ENCODE data around the gene WDR11. TPM values are rescaled to one million over a fixed set of nuclear protein-coding genes. Genes with fewer than 3 reads are reported as not detected.
A peak's percentile ranks its signal among the peaks of the same experiment; 100 is the strongest.

Gene WDR11
- polyA plus RNA-seq, 3 donors, result 32.9 to 68.0 (median 50.1) TPM

DNA sequence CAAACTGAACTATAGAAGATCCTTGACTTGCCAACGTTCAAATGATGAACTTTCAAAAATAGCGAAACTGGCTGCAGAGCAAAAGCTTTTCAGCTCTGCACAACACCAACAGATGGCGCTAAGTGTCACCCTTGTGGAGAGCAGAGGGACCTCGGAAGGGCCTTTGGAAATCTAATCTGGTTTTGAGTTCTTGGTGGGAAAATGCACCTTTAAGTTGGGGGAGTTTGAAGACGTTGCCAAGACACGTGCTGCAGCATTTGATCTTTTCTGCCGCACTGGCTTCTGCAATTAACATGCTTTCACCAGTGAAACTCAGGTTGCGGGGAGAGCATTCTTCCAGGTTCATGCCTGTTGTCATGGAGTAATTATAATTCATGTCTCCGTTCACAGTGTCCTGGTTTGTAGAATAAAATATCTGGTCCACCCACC lies 26.3 kb upstream of the WDR11 start:
- Mint-ChIP-seq H3K36me3 (no peaks in the 10 kb centered on the region), H3K27ac (peak overlapping the region in 1 of 7 donors; percentile 26), H3K9me3 (peaks cover 0 to 2% (median 0%) of the 10 kb centered on the region in 7 donors), H3K4me1 (peaks cover 33% of the 10 kb centered on the region), H3K27me3 (ENCODE audit: low read depth in 3 of 3) (peaks cover 0 to 7% (median 2%) of the 10 kb centered on the region in 3 donors), H3K4me3 (no peak overlapping the region)
- Histone ChIP-seq H3K4me3 (replicated peaks in 1 of 3; ENCODE audit: low read depth in 2 of 3, low read length in 3 of 3) (no peak overlapping the region), H4K20me1 (ENCODE audit: insufficient read depth, low read length) (no peaks in the 10 kb centered on the region), H3K4me1 (ENCODE audit: control insufficient read depth in 1 of 2, insufficient read depth in 2 of 2, low read length in 2 of 2) (peaks cover 28 to 39% of the 10 kb centered on the region in 2 donors), H3K4me2 (replicated peaks; ENCODE audit: extremely low read depth, low read length, poor library complexity, severe bottlenecking) (no peak overlapping the region), H2AFZ (ENCODE audit: insufficient read depth, low read depth, low read length, poor library complexity, severe bottlenecking) (no peak overlapping the region), H3K27ac (ENCODE audit: low read depth in 1 of 2, low read length in 2 of 2) (no peak overlapping the region), H3K36me3 (replicated peaks in 1 of 2; ENCODE audit: control insufficient read depth in 1 of 2, insufficient read depth in 2 of 2, low read length in 2 of 2) (no peaks in the 10 kb centered on the region), H3K27me3 (ENCODE audit: control insufficient read depth in 2 of 2, insufficient read depth in 2 of 2, low read length in 2 of 2) (no peaks in the 10 kb centered on the region), H3K79me2 (ENCODE audit: insufficient read depth, low read length) (no peaks in the 10 kb centered on the region), H3K9ac (ENCODE audit: insufficient read depth, low read length, poor library complexity, severe bottlenecking) (no peak overlapping the region), H3K9me3 (replicated peaks in 1 of 2; ENCODE audit: control insufficient read depth in 1 of 2, insufficient read depth in 1 of 2, low read length in 2 of 2) (no peaks in the 10 kb centered on the region)
- intact Hi-C loops (cut with micrococcal nuclease), result no loop called here
- peak; percentile 81 for TF ChIP-seq CTCF (IDR thresholded peaks at IDR 0.05)
- DNase-seq, result peak; percentile 29 to 39 (median 34)
- 70% methylated on average over 5 of the region's 9 CpGs for WGBS (ENCODE audit: insufficient coverage)

GRCh38 chr10:120825878-120826769 lies 25.0 kb upstream of the WDR11 start:
- intact Hi-C loops (cut with micrococcal nuclease), result no loop called here
- WGBS (ENCODE audit: insufficient coverage), result no CpG with 5 or more reads among the region's 3 CpGs
- peak overlapping the region; percentile 19 for H3K4me2 ChIP-seq (replicated peaks; ENCODE audit: extremely low read depth, low read length, poor library complexity, severe bottlenecking)
- no peaks in the 10 kb centered on the region for H3K79me2 ChIP-seq (ENCODE audit: insufficient read depth, low read length)
- no peaks in the 10 kb centered on the region for H3K9me3 ChIP-seq (replicated peaks in 1 of 2; ENCODE audit: control insufficient read depth in 1 of 2, insufficient read depth in 1 of 2, low read length in 2 of 2)
- peak overlapping the region; percentile 27 for H2AFZ ChIP-seq (ENCODE audit: insufficient read depth, low read depth, low read length, poor library complexity, severe bottlenecking)
- H3K4me1 ChIP-seq (ENCODE audit: control insufficient read depth in 1 of 2, insufficient read depth in 2 of 2, low read length in 2 of 2), result peaks cover 28 to 39% of the 10 kb centered on the region in 2 donors
- Mint-ChIP-seq H3K36me3 (no peaks in the 10 kb centered on the region), H3K27ac (peak overlapping the region in 3 of 7 donors; percentile 28 to 49 (median 43)), H3K4me1 (peaks cover 33% of the 10 kb centered on the region), H3K9me3 (peaks cover 0 to 2% (median 0%) of the 10 kb centered on the region in 7 donors), H3K27me3 (ENCODE audit: low read depth in 3 of 3) (peaks cover 2 to 7% (median 4%) of the 10 kb centered on the region in 3 donors), H3K4me3 (peak overlapping the region in 1 of 2 donors; percentile 40)
- H4K20me1 ChIP-seq (ENCODE audit: insufficient read depth, low read length), result no peaks in the 10 kb centered on the region
- no peaks in the 10 kb centered on the region for H3K27me3 ChIP-seq (ENCODE audit: control insufficient read depth in 2 of 2, insufficient read depth in 2 of 2, low read length in 2 of 2)
- H3K36me3 ChIP-seq (replicated peaks in 1 of 2; ENCODE audit: control insufficient read depth in 1 of 2, insufficient read depth in 2 of 2, low read length in 2 of 2), result no peaks in the 10 kb centered on the region
- peak overlapping the region in 1 of 2 donors; percentile 27 for H3K27ac ChIP-seq (ENCODE audit: low read depth in 1 of 2, low read length in 2 of 2)
- no peak for TF ChIP-seq CTCF (IDR thresholded peaks at IDR 0.05)
- peak in 2 of 3 donors; percentile 3 to 29 for DNase-seq
- H3K9ac ChIP-seq (ENCODE audit: insufficient read depth, low read length, poor library complexity, severe bottlenecking), result no peak overlapping the region
- H3K4me3 ChIP-seq (replicated peaks in 1 of 3; ENCODE audit: low read depth in 2 of 3, low read length in 3 of 3), result peak overlapping the region in 1 of 3 experiments; percentile 16

All from CD14-positive monocyte (primary cell).